HEK293 (cell line): Measurements from ENCODE around the gene COL9A2.

Experiments
- ATF2 ChIP-seq: fragments of 450-650 bp; formaldehyde crosslinking; IDR thresholded peaks from 2 replicates; pipeline ENCODE4 v1.5.1; 2016; ENCODE audit warnings: missing biosample characterization, missing genetic modification characterization, low read depth
- BCL11B ChIP-seq: fragments of 450-650 bp; formaldehyde crosslinking; IDR thresholded peaks from 2 replicates; pipeline ENCODE4 v1.5.1; 2016; ENCODE audit warnings: low read depth, missing biosample characterization, missing genetic modification characterization
- EGR2 ChIP-seq: fragments of 450-650 bp; formaldehyde crosslinking; IDR thresholded peaks from 2 replicates; pipeline ENCODE4 v1.5.1; 2016; ENCODE audit warnings: low read depth, missing biosample characterization, missing genetic modification characterization
- GLIS1 ChIP-seq: fragments of 450-650 bp; formaldehyde crosslinking; IDR thresholded peaks from 2 replicates; pipeline ENCODE4 v1.5.1; 2016; ENCODE audit warnings: missing biosample characterization, missing genetic modification characterization
- GLIS2 ChIP-seq: fragments of 450-650 bp; formaldehyde crosslinking; IDR thresholded peaks from 2 replicates; pipeline ENCODE4 v1.5.1; 2016; ENCODE audit warnings: missing biosample characterization, missing genetic modification characterization
- HOXC10 ChIP-seq: sonication (generic); formaldehyde crosslinking; IDR thresholded peaks from 2 replicates; pipeline ENCODE4 v1.8.1; 2023; ENCODE audit warnings: mild to moderate bottlenecking, missing genetic modification reagents
- OSR2 ChIP-seq: fragments of 450-650 bp; formaldehyde crosslinking; IDR thresholded peaks from 2 replicates; pipeline ENCODE4 v1.5.1; 2016; ENCODE audit warnings: missing biosample characterization, missing genetic modification characterization
- PRDM6 ChIP-seq: fragments of 450-650 bp; formaldehyde crosslinking; IDR thresholded peaks from 2 replicates; pipeline ENCODE4 v1.5.1; 2017; ENCODE audit warnings: missing biosample characterization, missing genetic modification characterization
- ZBTB48 ChIP-seq: fragments of 450-650 bp; formaldehyde crosslinking; IDR thresholded peaks from 2 replicates; pipeline ENCODE4 v1.5.1; 2016; ENCODE audit warnings: missing biosample characterization, missing genetic modification characterization
- ZNF155 ChIP-seq: fragments of 450-650 bp; formaldehyde crosslinking; IDR thresholded peaks from 2 replicates; pipeline ENCODE4 v1.5.1; 2016; ENCODE audit warnings: missing biosample characterization, missing genetic modification characterization
- ZNF266 ChIP-seq: fragments of 450-650 bp; formaldehyde crosslinking; IDR thresholded peaks from 2 replicates; pipeline ENCODE4 v1.5.1; 2016; ENCODE audit warnings: missing biosample characterization, missing genetic modification characterization, low read depth
- ZNF341 ChIP-seq: fragments of 450-650 bp; formaldehyde crosslinking; IDR thresholded peaks from 2 replicates; pipeline ENCODE4; 2016; ENCODE audit warnings: low read depth, missing biosample characterization, missing genetic modification characterization
- ZNF391 ChIP-seq: fragments of 450-650 bp; formaldehyde crosslinking; IDR thresholded peaks from 2 replicates; pipeline ENCODE4 v1.5.1; 2016; ENCODE audit warnings: low read depth, missing biosample characterization, missing genetic modification characterization, borderline replicate concordance
- ZNF394 ChIP-seq: fragments of 450-650 bp; formaldehyde crosslinking; IDR thresholded peaks from 2 replicates; pipeline ENCODE4 v1.5.1; 2016; ENCODE audit warnings: missing biosample characterization, missing genetic modification characterization, mild to moderate bottlenecking, moderate library complexity, borderline replicate concordance
- ZNF423 ChIP-seq: fragments of 450-650 bp; formaldehyde crosslinking; IDR thresholded peaks from 2 replicates; pipeline ENCODE4 v1.5.1; 2016; ENCODE audit warnings: missing biosample characterization, missing genetic modification characterization
- ZNF549 ChIP-seq: fragments of 450-650 bp; IDR thresholded peaks from 2 replicates; pipeline ENCODE4 v1.5.1; 2018; ENCODE audit warnings: missing biosample characterization, missing genetic modification characterization, mild to moderate bottlenecking, inconsistent platforms, moderate library complexity
- ZNF623 ChIP-seq: fragments of 450-650 bp; formaldehyde crosslinking; IDR thresholded peaks from 2 replicates; pipeline ENCODE4 v1.5.1; 2016; ENCODE audit warnings: missing biosample characterization, missing genetic modification characterization
- ZNF626 ChIP-seq: fragments of 450-650 bp; sonication (Bioruptor Pico); formaldehyde crosslinking; IDR thresholded peaks from 2 replicates; pipeline ENCODE4 v1.5.1; 2018; ENCODE audit warnings: missing biosample characterization, missing genetic modification characterization, inconsistent platforms
- ZNF792 ChIP-seq: fragments of 450-650 bp; formaldehyde crosslinking; IDR thresholded peaks from 2 replicates; pipeline ENCODE4 v1.5.1; 2016; ENCODE audit warnings: missing biosample characterization, missing genetic modification characterization
- ZNF830 ChIP-seq: fragments of 450-650 bp; IDR thresholded peaks from 2 replicates; pipeline ENCODE4 v1.5.0; 2018; ENCODE audit warnings: missing biosample characterization, missing genetic modification characterization, low read depth, mild to moderate bottlenecking, moderate library complexity
- ZSCAN30 ChIP-seq: fragments of 450-650 bp; IDR thresholded peaks from 2 replicates; pipeline ENCODE4 v1.5.1; 2018; ENCODE audit warnings: missing biosample characterization, mild to moderate bottlenecking, missing genetic modification characterization, moderate library complexity
- ZXDB ChIP-seq: fragments of 450-650 bp; formaldehyde crosslinking; IDR thresholded peaks from 2 replicates; pipeline ENCODE4 v1.5.1; 2016; ENCODE audit warnings: missing biosample characterization, missing genetic modification characterization
- TF ChIP-seq, protein P1 (sequence below): fragments of 450-650 bp; formaldehyde crosslinking; IDR thresholded peaks from 2 replicates; pipeline ENCODE4 v1.5.1; 2016; ENCODE audit warnings: missing biosample characterization, missing genetic modification characterization
- TF ChIP-seq, protein P2 (sequence below): fragments of 450-650 bp; formaldehyde crosslinking; conservative IDR thresholded peaks from 2 replicates; pipeline ENCODE4 v1.5.1; 2016; ENCODE audit warnings: low read depth, missing biosample characterization, missing genetic modification characterization
- TF ChIP-seq, protein P3 (sequence below): fragments of 450-650 bp; formaldehyde crosslinking; IDR thresholded peaks from 2 replicates; pipeline ENCODE4 v1.5.1; 2017; ENCODE audit warnings: missing biosample characterization, missing genetic modification characterization

The COL9A2 gene

DNA sequence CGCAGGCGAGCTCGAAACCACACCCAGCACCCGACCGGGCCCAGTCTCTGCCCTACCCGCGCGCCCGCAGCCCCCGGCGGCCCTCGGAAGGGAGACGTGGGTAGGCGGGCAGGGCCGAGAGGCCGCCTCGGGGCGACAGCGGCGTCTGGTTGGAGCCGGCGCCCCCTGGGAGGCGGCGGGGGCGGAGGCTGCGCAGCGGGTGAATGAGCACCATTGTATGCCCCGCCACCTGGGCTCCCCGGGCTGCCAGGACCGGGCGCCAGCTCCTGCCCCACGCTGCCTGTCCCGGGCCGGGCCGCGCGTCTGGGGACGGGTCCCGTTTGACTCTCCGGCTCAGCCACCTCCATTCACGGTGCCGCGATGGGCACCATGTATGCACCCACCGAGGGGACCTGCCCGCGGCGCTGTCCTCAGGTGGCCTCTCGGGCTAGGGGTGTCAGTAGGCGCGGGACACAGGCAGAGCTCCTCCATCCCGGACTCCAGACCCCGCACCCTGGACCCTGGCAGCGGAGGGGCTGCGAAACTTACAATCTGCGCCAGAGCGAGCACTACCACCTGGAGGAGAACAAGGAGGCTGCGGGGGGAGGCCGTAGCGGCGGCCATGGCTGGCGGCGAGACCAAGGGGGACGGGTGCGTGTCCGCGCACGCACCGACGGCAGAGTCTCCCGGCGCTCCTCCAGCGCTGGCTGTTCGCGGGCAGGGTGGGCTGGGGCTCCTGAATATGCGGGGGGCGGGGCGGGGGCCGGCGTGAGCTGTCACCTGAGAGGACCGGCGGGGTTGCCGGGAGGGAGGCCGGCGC lies at the start of gene COL9A2 (continued):
- TF ChIP-seq ZBTB48 (0 out of 2 replicates have a peak, but pooled peaks have one; percentile 18), ZSCAN30 (tag by site-specific recombination) (no peak), ZNF792 (tag by site-specific recombination) (0 out of 2 replicates have a peak, but pooled peaks have one; percentile 31), ATF2 (tag by site-specific recombination) (no peak), ZNF626 (tag by site-specific recombination) (no peak), GLIS1 (tag by site-specific recombination) (peak; percentile 67), ZNF830 (tag by site-specific recombination) (no peak), BCL11B (tag by site-specific recombination) (no peak), ZXDB (tag by site-specific recombination) (no peak), ZNF341 (no peak), ZNF623 (tag by site-specific recombination) (no peak), ZNF423 (peak; percentile 70), ZNF266 (tag by site-specific recombination) (no peak), PRDM6 (no peak), OSR2 (no peak), GLIS2 (tag by site-specific recombination) (peak; percentile 49), ZNF155 (tag by site-specific recombination) (no peak), ZNF391 (tag by site-specific recombination) (no peak), HOXC10 (no peak), EGR2 (tag by site-specific recombination) (peak; percentile 42; the same call in 1 of the 2 replicates), ZNF549 (tag by site-specific recombination) (no peak), ZNF394 (no peak)
- TF ChIP-seq, protein P1, sequence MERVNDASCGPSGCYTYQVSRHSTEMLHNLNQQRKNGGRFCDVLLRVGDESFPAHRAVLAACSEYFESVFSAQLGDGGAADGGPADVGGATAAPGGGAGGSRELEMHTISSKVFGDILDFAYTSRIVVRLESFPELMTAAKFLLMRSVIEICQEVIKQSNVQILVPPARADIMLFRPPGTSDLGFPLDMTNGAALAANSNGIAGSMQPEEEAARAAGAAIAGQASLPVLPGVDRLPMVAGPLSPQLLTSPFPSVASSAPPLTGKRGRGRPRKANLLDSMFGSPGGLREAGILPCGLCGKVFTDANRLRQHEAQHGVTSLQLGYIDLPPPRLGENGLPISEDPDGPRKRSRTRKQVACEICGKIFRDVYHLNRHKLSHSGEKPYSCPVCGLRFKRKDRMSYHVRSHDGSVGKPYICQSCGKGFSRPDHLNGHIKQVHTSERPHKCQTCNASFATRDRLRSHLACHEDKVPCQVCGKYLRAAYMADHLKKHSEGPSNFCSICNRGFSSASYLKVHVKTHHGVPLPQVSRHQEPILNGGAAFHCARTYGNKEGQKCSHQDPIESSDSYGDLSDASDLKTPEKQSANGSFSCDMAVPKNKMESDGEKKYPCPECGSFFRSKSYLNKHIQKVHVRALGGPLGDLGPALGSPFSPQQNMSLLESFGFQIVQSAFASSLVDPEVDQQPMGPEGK = no peak; the same call in 1 of the 2 replicates
- TF ChIP-seq, protein P2, sequence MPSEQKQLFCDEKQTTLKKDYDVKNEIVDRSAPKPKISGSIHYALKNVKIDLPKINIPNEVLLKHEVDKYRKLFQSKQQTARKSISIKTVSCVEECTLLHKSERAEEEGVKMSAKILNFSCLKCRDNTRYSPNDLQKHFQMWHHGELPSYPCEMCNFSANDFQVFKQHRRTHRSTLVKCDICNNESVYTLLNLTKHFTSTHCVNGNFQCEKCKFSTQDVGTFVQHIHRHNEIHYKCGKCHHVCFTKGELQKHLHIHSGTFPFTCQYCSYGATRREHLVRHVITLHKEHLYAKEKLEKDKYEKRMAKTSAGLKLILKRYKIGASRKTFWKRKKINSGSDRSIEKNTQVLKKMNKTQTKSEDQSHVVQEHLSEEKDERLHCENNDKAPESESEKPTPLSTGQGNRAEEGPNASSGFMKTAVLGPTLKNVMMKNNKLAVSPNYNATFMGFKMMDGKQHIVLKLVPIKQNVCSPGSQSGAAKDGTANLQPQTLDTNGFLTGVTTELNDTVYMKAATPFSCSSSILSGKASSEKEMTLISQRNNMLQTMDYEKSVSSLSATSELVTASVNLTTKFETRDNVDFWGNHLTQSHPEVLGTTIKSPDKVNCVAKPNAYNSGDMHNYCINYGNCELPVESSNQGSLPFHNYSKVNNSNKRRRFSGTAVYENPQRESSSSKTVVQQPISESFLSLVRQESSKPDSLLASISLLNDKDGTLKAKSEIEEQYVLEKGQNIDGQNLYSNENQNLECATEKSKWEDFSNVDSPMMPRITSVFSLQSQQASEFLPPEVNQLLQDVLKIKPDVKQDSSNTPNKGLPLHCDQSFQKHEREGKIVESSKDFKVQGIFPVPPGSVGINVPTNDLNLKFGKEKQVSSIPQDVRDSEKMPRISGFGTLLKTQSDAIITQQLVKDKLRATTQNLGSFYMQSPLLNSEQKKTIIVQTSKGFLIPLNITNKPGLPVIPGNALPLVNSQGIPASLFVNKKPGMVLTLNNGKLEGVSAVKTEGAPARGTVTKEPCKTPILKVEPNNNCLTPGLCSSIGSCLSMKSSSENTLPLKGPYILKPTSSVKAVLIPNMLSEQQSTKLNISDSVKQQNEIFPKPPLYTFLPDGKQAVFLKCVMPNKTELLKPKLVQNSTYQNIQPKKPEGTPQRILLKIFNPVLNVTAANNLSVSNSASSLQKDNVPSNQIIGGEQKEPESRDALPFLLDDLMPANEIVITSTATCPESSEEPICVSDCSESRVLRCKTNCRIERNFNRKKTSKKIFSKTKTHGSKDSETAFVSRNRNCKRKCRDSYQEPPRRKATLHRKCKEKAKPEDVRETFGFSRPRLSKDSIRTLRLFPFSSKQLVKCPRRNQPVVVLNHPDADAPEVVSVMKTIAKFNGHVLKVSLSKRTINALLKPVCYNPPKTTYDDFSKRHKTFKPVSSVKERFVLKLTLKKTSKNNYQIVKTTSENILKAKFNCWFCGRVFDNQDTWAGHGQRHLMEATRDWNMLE (tag by site-specific recombination) = no peak
- TF ChIP-seq, protein P3, sequence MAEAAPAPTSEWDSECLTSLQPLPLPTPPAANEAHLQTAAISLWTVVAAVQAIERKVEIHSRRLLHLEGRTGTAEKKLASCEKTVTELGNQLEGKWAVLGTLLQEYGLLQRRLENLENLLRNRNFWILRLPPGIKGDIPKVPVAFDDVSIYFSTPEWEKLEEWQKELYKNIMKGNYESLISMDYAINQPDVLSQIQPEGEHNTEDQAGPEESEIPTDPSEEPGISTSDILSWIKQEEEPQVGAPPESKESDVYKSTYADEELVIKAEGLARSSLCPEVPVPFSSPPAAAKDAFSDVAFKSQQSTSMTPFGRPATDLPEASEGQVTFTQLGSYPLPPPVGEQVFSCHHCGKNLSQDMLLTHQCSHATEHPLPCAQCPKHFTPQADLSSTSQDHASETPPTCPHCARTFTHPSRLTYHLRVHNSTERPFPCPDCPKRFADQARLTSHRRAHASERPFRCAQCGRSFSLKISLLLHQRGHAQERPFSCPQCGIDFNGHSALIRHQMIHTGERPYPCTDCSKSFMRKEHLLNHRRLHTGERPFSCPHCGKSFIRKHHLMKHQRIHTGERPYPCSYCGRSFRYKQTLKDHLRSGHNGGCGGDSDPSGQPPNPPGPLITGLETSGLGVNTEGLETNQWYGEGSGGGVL (tag by site-specific recombination) = no peak
